HS-27A (cell line): ENCODE measurements around the gene ZNF691.
"Not testable (repeated sequence)": the region's sequence is repeated elsewhere in the genome, so short reads cannot be mapped to it uniquely, and the experiment has no call there.

Experiments
- DNase-seq: peaks from one replicate; pipeline ENCODE4 v3.0.0-alpha.2; 2012; ENCODE audit warnings: low read depth, missing footprints

ZNF691 gene

GRCh38 chr1:42832641-42833240 is 13.7 kb upstream of the ZNF691 start:
- no peak for DNase-seq

DNA sequence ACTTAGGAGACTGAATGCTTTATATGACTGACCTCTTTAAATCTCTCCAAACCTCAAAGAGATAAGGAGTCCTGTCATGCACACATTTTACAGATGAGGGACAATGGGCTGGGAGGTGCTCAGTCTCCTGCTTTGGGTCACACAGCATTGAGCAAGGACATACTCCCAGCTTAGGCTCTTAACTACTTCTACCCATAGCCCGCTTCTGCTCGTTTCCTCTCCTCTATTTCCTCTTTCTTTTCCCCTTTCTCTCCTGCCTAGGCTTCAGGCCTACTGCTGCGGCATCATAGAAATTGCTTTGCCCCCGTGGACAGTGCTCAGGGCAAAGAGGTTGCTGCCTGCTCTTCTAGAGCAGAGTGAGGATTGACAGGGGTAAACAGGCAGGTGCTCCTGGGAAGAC is 12.4 kb upstream of the ZNF691 start:
- no peak for DNase-seq

GRCh38 chr1:42834803-42835202 is 11.6 kb upstream of the ZNF691 start:
- DNase-seq, result no peak

- no peak for DNase-seq
These were observed 11.0 kb upstream of the ZNF691 start for GRCh38 chr1:42835422-42835821.

DNA sequence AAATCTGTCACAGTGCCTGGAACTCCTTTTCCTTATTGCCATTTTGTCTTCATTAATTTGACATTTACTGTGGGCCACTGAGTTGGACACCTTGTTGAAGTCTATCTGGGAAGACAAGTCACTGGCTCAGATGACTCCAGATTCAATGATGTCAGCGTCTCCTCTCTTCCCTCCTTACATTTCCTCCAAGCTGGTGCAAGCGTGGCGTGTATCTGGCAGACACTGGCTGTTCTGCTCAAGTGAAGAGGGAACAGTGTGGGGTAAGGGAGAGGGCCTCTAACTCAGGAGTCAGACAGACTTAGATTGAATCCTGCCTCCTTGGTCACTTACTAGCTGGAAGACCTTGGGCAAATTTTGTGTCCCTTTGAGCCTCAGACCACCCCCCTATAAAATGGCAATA is 8.7 kb upstream of the ZNF691 start:
- no peak for DNase-seq

DNA sequence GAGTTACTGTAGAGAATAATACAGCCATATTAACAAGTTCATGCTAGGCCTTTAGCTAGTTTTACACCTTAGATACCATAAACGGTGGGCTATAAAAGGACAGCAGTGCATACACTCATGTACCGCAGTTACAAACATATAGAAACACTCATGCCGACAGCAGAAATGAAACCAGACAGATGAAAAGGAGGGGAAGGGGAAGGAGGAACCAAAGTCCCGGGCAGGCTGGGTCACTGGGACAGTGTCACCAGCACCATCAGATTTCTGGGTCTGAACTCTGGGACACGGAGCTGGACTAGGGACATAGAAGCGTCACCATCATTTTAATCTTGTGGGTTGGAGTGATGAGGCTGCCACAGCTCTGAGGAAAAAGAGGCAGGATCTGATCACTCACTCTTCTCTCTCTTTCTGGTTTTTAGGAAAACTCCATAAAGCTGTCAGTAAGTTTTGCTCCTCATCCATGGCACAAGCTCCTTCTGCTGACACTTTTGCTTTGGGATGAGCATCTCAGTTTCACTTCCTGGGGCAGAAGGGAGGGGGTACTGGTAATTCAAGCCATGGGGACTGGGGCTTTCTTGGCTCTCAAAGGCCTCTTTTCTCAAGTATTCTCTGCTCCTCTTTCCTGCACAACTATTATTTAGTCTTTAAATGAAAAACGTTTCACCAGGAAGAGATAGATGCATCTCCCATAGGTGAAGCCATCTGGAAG is 7.8 kb upstream of the ZNF691 start:
- no peak for DNase-seq

- no peak for DNase-seq
These were observed 5.4 kb upstream of the ZNF691 start for GRCh38 chr1:42841010-42841409.

- DNase-seq, result no peak
These were observed 4.8 kb upstream of the ZNF691 start for GRCh38 chr1:42841440-42842147.

GRCh38 chr1:42844592-42845140 is 1.7 kb upstream of the ZNF691 start:
- no peak for DNase-seq

DNA sequence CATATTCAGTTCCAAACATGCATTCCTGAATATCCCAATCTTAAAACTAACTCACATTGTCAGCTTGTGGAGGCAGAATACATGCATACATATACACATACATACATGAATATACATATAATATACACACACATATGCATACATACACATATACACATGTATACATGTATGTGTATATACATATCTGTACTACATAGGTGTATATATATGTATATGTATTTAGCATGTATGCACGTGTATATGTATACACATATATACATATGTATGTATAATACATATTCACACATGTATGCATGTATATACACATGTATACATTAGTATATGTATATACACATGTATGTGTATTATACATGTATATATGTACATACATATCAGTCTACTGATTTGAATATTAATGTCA is 1.2 kb upstream of the ZNF691 start:
- DNase-seq, result no peak

DNA sequence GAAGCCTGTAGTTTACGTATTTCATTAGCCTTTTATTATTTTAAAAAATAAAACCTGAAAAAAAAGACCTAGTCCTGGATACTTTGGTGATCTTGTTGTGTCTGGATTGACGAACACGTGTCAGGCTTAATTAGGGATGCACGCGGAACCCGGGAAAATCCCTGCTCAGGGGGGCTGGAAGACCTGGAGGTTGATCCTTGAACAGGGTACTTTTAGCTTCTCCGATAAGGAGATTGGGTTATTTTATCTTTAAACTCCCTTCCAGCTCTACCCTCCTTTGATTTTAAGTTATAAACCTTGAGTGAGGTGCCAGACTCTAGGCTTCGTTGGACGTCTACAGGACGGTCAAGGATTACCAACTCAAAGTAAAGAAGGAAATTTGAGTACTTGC is 552 bp upstream of the ZNF691 start:
- DNase-seq, result no peak

DNA sequence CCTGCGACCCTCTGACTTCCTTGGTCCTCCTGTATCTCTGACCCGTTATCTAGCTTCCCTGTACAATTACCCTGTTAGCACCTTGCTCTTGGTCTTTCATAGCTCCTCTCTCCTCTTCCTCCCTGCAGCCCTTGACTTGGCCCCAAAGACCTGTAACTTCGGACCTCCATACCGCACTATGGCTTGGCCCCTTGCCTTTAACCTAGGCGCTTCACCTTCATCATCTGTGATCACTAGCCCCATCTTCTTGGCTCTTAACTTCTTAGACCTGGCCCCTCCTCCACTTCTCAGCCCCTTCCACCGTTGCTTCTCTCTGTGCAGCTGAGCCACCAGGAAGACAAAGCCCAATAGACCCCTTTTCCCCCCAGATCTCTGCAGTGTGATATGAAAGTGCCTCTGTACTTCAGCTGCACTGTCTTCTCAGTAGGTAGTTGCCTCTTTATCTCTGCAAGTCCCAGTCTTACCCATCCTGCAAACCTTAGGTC is 740 bp downstream of the ZNF691 start:
- no peak for DNase-seq

GRCh38 chr1:42847721-42848460 is 1.5 kb downstream of the ZNF691 start:
- no peak for DNase-seq

DNA sequence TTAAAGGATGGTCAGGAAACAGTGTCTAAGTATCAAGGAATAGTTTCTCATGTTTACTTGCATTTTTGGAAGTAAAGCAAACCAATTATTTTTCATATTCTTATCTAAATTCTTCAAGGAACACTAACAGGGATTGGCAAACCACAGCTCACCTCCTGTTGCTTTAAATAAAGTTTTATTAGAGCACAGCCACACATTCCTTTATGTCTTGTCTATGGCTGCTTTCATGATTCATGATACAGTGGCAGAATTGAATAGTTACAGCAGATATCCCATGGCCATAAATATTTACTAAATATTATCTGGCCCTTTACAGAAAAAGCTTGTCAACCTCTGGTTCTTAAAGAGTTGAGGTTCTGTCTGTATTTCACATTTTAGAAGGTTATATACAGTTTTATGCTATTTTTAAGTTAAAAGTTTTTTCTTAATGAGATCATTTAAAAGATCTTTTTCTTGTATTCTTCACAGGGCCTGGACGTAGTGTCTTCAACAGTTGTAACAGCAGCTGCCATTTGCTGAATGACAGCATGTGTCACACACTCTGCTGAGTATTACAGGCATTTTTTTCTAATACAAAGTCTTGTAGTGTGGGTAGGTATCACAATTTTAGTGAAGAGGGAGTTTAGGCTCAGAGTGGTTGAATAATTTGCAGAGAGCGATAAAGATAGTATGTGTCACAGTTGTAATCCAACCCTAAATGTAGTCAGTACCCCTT is 2.6 kb downstream of the ZNF691 start:
- DNase-seq, result no peak

DNA sequence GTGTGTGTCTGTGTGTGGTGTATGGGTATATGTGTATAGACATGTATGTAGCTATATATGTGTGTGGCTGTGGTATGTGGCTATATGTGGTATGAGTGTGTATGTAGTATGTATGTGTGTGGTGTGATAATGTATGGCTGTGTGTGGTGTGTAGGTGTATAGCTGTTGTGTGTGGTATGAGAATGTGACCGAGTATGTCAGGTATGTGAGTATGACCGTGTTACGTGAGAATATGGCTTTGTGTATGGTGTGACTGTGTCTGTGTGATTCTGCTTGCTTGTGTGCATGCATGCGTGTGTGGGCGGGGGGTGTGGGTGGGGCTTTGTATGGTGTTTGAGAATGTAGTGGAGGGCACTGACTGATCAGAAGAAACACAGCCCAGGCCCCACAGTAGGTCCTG is 3.5 kb downstream of the ZNF691 start:
- no peak for DNase-seq

DNA sequence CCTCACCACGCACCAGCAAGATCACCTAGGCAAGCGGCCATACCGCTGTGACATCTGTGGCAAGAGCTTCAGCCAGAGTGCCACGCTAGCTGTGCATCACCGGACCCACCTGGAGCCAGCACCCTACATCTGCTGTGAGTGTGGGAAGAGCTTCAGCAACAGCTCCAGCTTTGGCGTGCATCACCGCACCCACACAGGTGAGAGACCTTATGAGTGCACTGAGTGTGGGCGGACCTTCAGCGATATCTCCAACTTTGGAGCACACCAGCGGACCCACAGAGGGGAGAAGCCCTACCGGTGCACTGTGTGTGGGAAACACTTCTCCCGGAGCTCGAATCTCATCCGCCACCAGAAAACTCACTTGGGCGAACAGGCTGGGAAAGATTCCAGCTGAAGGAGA is 5.0 kb downstream of the ZNF691 start:
- DNase-seq, result no peak

DNA sequence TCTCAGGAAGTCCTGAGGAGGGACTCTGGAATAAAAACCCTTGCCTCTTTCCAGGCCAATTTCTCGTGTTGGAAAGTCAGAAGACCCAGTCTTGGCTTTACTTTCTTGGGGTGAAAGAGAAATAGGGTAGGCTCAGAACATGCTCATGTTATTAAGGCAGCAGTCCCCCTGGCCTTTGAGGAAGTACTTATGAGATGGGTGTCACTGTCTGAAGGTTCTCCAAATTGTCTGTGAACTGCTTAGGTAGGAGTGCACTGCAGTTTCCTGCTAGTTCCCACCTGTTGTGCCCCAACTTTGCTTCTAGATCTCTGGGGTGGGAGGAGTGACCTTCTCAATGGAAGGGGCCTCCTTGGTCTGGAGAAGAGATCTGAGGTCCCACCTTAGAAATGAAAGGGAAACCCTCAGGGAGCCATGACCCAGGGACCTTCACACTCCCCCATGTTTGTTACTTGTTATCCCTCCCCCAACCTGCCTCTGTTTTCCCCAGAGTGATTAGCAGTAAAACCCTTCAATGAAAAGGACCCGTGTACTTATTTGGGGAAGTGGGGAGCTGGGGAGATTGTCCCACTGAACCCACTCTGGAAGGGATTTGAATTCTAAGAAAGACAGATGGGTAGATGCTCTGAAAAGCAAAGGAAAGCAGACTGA is 5.7 kb downstream of the ZNF691 start:
- no peak for DNase-seq

- DNase-seq, result no peak
These were observed 6.2 kb downstream of the ZNF691 start for GRCh38 chr1:42852608-42852980.

GRCh38 chr1:42853116-42853884 is 6.9 kb downstream of the ZNF691 start:
- no peak for DNase-seq

GRCh38 chr1:42856554-42856953 is 10.1 kb downstream of the ZNF691 start:
- DNase-seq, result not testable (repeated sequence)
